ENCODE results near the gene SRGN.
"Not testable (repeated sequence)": the region's sequence is repeated elsewhere in the genome, so short reads cannot be mapped to it uniquely, and the experiment has no call there.

SRGN gene, protein sequence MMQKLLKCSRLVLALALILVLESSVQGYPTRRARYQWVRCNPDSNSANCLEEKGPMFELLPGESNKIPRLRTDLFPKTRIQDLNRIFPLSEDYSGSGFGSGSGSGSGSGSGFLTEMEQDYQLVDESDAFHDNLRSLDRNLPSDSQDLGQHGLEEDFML

DNA sequence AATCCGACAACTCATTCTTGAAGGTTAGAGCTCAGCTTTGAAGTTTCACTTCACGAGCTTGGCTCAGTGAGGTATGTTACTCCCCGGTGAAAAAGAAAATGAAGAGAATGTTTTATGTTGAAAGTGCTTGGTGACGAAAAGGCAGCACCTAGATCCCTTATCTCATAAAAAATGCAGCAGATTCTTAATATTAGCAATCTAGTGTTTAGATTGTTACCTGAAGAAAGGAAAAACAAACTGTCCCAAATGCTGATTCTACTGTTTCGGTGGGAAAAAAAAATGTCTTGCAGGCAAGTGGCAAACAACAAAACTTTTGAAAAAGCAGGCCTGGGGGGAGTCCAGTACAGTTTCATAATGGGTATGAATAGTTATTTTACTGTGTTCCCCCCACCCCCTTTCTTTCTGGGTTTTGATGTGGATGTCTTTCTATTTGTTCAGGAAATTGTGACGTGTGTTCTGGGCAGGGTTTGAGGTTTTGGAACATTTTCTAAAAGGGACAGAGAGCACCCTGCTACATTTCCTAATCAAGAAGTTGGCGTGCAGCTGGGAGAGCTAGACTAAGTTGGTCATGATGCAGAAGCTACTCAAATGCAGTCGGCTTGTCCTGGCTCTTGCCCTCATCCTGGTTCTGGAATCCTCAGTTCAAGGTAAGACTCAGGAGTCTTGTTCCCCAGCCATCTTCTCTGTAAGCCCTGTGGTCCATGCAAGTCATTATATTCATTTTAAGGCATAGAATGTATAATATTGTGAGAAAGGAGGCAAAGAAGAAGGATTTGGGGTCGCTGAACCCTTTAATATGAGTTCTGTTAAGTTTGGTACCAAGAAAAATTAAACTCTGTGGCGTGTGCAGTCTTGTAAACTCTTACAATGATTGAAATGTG, at the start of gene SRGN:
Gene SRGN (plus strand): TSS at position 514 of the 881 bp plus-strand sequence. CDS start 55 bp downstream, at position 569.
- H3K4me1 ChIP-seq (ENCODE audit: insufficient read depth, poor library complexity, severe bottlenecking) = peaks cover 14% of the 10 kb centered on the region
- no peaks in the 10 kb centered on the region for H3K9me3 ChIP-seq (ENCODE audit: severe bottlenecking)
- H3K27me3 ChIP-seq (ENCODE audit: insufficient read depth, poor library complexity, severe bottlenecking) = no peaks in the 10 kb centered on the region
- TF ChIP-seq, protein P1, sequence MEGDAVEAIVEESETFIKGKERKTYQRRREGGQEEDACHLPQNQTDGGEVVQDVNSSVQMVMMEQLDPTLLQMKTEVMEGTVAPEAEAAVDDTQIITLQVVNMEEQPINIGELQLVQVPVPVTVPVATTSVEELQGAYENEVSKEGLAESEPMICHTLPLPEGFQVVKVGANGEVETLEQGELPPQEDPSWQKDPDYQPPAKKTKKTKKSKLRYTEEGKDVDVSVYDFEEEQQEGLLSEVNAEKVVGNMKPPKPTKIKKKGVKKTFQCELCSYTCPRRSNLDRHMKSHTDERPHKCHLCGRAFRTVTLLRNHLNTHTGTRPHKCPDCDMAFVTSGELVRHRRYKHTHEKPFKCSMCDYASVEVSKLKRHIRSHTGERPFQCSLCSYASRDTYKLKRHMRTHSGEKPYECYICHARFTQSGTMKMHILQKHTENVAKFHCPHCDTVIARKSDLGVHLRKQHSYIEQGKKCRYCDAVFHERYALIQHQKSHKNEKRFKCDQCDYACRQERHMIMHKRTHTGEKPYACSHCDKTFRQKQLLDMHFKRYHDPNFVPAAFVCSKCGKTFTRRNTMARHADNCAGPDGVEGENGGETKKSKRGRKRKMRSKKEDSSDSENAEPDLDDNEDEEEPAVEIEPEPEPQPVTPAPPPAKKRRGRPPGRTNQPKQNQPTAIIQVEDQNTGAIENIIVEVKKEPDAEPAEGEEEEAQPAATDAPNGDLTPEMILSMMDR (IDR thresholded peaks at IDR 0.05; ENCODE audit: poor library complexity, severe bottlenecking) = no peak
- ATAC-seq (ENCODE audit: low read depth) (peak; percentile 54; the same call in 2 of the 3 replicates), DNase-seq (ENCODE audit: low spot score) (no peak)
- no peaks in the 10 kb centered on the region for H3K36me3 ChIP-seq (ENCODE audit: low read depth)
- H3K4me3 ChIP-seq (ENCODE audit: severe bottlenecking) = peak within 1 kb of the TSS; percentile 7
- peak within 1 kb of the TSS; percentile 4 for H3K27ac ChIP-seq (ENCODE audit: poor library complexity, severe bottlenecking)

DNA sequence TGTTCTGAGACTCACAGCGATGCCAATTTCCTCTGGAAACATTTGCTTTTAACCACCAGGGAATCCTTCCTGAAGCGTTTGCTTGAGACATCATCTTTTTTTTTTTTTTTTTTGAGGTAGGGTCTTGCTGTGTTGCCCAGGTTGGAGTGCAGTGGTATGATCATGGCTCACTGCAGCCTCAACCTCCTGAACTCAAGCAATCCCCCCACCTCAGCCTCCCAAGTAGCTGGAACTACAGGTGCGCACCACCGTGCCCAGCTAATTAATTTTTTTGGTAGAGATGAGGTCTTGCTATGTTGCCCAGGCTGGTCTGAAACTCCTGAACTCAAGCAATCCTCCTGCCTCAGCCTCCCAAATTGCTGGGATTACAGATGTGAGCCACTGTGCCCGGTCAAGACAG, 47.0 kb upstream of the SRGN start:
- not testable (repeated sequence) for H3K4me3 ChIP-seq (ENCODE audit: severe bottlenecking); H3K27me3 ChIP-seq (ENCODE audit: insufficient read depth, poor library complexity, severe bottlenecking); DNase-seq (ENCODE audit: low spot score); ATAC-seq (ENCODE audit: low read depth); H3K36me3 ChIP-seq (ENCODE audit: low read depth); H3K27ac ChIP-seq (ENCODE audit: poor library complexity, severe bottlenecking); H3K9me3 ChIP-seq (ENCODE audit: severe bottlenecking)
- H3K4me1 ChIP-seq (ENCODE audit: insufficient read depth, poor library complexity, severe bottlenecking) = peaks cover 15% of the 10 kb centered on the region

DNA sequence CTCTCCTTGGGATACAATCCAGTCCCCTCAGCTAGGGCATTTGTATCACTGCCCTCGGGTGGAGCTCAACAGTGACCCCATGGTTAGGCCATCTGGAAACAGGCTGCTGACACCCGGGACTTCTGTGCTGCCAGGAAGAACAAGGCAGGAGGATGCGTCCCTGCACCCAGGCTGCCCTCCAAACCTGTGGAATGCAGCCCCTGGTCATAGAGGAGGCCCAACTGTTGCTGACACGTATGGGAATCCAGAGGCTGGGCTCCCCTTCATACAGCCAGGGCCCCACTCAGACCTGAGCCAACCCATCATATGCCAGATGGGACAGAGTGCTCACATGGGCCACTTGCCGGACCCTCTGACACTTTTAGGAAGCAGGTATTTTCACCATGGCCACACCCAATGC, 45.5 kb upstream of the SRGN start:
- Histone ChIP-seq H3K4me3 (ENCODE audit: severe bottlenecking) (no peak overlapping the region), H3K27me3 (ENCODE audit: insufficient read depth, poor library complexity, severe bottlenecking) (no peaks in the 10 kb centered on the region), H3K4me1 (ENCODE audit: insufficient read depth, poor library complexity, severe bottlenecking) (peaks cover 24% of the 10 kb centered on the region), H3K9me3 (ENCODE audit: severe bottlenecking) (no peaks in the 10 kb centered on the region), H3K36me3 (ENCODE audit: low read depth) (no peaks in the 10 kb centered on the region), H3K27ac (ENCODE audit: poor library complexity, severe bottlenecking) (no peak overlapping the region)
- DNase-seq (ENCODE audit: low spot score) (no peak), ATAC-seq (ENCODE audit: low read depth) (no peak)
- TF ChIP-seq, protein P1 (IDR thresholded peaks at IDR 0.05; ENCODE audit: poor library complexity, severe bottlenecking) = no peak

DNA sequence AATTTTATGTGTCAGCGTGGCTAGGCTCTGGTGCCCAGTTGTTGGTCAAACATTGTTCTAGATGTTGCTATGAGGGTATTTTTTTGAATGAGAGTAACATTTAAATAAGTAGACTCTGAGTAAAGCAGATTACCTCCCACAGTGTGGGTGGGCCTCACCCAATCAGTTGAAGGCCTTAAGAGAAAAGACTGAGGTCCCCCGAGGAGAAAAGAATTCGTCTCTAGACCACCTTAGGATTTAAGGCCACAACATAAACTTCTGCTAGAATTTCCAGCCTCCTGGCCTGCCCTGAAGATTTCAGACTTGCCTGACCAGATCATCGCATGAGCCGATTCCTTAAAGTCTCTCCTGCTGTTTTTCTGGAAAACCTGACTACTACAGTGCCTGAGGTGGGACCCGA, 45.1 kb upstream of the SRGN start:
- peaks cover 26% of the 10 kb centered on the region for H3K4me1 ChIP-seq (ENCODE audit: insufficient read depth, poor library complexity, severe bottlenecking)
- no peak overlapping the region for H3K27ac ChIP-seq (ENCODE audit: poor library complexity, severe bottlenecking)
- H3K27me3 ChIP-seq (ENCODE audit: insufficient read depth, poor library complexity, severe bottlenecking) = no peaks in the 10 kb centered on the region
- no peaks in the 10 kb centered on the region for H3K9me3 ChIP-seq (ENCODE audit: severe bottlenecking)
- no peaks in the 10 kb centered on the region for H3K36me3 ChIP-seq (ENCODE audit: low read depth)
- TF ChIP-seq, protein P1 (IDR thresholded peaks at IDR 0.05; ENCODE audit: poor library complexity, severe bottlenecking) = no peak
- no peak overlapping the region for H3K4me3 ChIP-seq (ENCODE audit: severe bottlenecking)
- DNase-seq (ENCODE audit: low spot score) = no peak
- no peak for ATAC-seq (ENCODE audit: low read depth)

DNA sequence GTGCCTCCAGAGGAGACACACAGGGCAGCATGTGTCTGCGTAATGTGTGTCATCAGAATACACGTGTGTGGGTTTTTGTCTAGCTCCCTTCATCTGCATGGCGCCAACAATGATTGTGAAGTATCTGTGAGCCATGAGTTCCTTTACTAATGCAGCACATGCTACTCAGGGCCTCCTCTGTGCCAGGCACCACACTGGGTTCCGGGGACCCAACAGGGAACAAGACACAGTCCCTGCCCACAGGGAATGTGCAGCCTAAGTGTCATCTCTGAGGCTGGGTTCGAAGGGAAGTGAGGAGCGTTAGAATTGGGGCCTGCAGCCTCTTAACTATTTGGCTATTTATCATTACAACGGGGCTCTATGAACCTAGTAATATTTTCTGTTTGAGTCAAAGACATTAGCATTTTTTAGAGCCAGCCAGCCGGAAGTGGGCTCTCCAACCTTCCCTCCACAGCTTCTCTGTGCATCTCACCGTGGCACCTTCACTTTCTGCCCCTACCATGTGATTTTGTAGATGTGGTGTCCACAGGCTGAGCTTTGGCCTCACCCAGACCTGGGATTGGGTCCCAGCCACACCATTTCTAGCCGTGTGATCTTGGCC, 43.9 kb upstream of the SRGN start:
- DNase-seq (ENCODE audit: low spot score) (no peak), ATAC-seq (ENCODE audit: low read depth) (no peak)
- TF ChIP-seq, protein P1 (IDR thresholded peaks at IDR 0.05; ENCODE audit: poor library complexity, severe bottlenecking) = no peak

More for the DNA sequence above, 43.9 kb upstream of the SRGN start:
- no peaks in the 10 kb centered on the region for H3K9me3 ChIP-seq (ENCODE audit: severe bottlenecking)
- no peak overlapping the region for H3K4me3 ChIP-seq (ENCODE audit: severe bottlenecking)
- peak overlapping the region; percentile 96 for H3K27ac ChIP-seq (ENCODE audit: poor library complexity, severe bottlenecking)
- no peaks in the 10 kb centered on the region for H3K36me3 ChIP-seq (ENCODE audit: low read depth)
- H3K4me1 ChIP-seq (ENCODE audit: insufficient read depth, poor library complexity, severe bottlenecking) = peaks cover 27% of the 10 kb centered on the region
- no peaks in the 10 kb centered on the region for H3K27me3 ChIP-seq (ENCODE audit: insufficient read depth, poor library complexity, severe bottlenecking)
